Activated B cell treated with CpG ODN at 0.5 μM for 24 hours (primary cell): ENCODE data around the gene AGAP2. TPM values are rescaled to one million over a fixed set of nuclear protein-coding genes. Genes with fewer than 3 reads are reported as not detected.

Experiments
- ATAC-seq: fragments of 200-7000 bp; cut with Tn5 transposase; one replicate; pipeline ENCODE4 v1.10.0; 2021; ENCODE audit warnings: low read depth, mild to moderate bottlenecking, moderate library complexity
- CTCF ChIA-PET: fragments of 350-600 bp; sonication (Branson Sonifier 250); formaldehyde crosslinking; loops from one replicate; lab custom pipeline; 2021; ENCODE audit warnings: antibody characterized with exemption; lab: Charles Lee
- POLR2A ChIA-PET: fragments of 350-600 bp; sonication (Branson Sonifier 250); formaldehyde crosslinking; loops from one replicate; lab custom pipeline; 2021; ENCODE audit warnings: antibody characterized with exemption; lab: Charles Lee
- DNase-seq: peaks from one replicate; pipeline ENCODE4 v3.0.0; 2022
- H3K27ac Mint-ChIP-seq: one replicate; pipeline ENCODE4 v1.8.0; 2020; ENCODE audit warnings: mixed read lengths
- H3K27me3 Mint-ChIP-seq: one replicate; pipeline ENCODE4 v1.8.0; 2021; ENCODE audit warnings: mixed read lengths
- H3K36me3 Mint-ChIP-seq: one replicate; pipeline ENCODE4 v1.8.0; 2021; ENCODE audit warnings: low read depth, mixed read lengths
- H3K4me1 Mint-ChIP-seq: one replicate; pipeline ENCODE4 v1.8.0; 2021; ENCODE audit warnings: mixed read lengths
- H3K4me3 Mint-ChIP-seq: one replicate; pipeline ENCODE4 v1.8.0; 2020; ENCODE audit warnings: mild to moderate bottlenecking, mixed read lengths
- H3K9me3 Mint-ChIP-seq: one replicate; pipeline ENCODE4 v1.8.0; 2020; ENCODE audit warnings: mixed read lengths
- intact Hi-C: fragments of 100-400 bp; cut with micrococcal nuclease; formaldehyde crosslinking; loops from one replicate; pipeline ENCODE4 v1.15.1; 2024
- total RNA-seq: library from RNA; stranded (reverse); gene quantifications from 2 replicates; pipeline ENCODE4 v1.2.3, GENCODE V29; 2022
- TF ChIP-seq, protein P1 (sequence below): fragments of 200-600 bp; IDR thresholded peaks from one replicate; pipeline ENCODE4 v1.8.0; 2022; ENCODE audit warnings: antibody characterized with exemption, mild to moderate bottlenecking

The AGAP2 gene
- total RNA-seq, 1 donor from 2014 or later, result 18.5 TPM

DNA sequence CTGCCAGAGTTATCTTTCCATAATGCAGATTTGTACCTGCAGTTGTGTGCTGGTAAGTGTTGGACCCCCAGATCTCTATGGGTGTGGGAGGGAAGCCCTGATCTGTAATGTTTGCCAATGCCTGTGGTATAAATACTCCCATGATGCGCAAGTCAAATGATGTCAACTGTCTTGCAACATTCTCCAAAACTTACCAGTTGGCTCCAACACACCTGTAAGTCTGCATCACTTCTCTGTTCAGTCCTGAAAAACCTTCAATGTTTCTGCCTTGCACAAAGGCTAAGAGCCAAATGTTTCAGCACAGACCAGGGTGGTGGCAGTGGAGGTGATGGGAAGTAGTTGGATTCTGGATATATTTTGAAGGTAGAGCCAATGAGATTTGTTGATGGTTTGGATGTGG lies 41.5 kb downstream of the AGAP2 start:
- no peaks in the 10 kb centered on the region for H3K9me3 Mint-ChIP-seq
- intact Hi-C loops, result no loop called here
- peaks cover 52% of the 10 kb centered on the region for H3K36me3 Mint-ChIP-seq
- no peak overlapping the region for H3K27ac Mint-ChIP-seq
- no peak overlapping the region for H3K4me3 Mint-ChIP-seq
- DNase-seq, result no peak
- CTCF ChIA-PET, result no interaction called here
- POLR2A ChIA-PET, result no interaction called here
- ATAC-seq, result no peak
- peaks cover 23% of the 10 kb centered on the region for H3K4me1 Mint-ChIP-seq
- no peaks in the 10 kb centered on the region for H3K27me3 Mint-ChIP-seq
- TF ChIP-seq, protein P1, sequence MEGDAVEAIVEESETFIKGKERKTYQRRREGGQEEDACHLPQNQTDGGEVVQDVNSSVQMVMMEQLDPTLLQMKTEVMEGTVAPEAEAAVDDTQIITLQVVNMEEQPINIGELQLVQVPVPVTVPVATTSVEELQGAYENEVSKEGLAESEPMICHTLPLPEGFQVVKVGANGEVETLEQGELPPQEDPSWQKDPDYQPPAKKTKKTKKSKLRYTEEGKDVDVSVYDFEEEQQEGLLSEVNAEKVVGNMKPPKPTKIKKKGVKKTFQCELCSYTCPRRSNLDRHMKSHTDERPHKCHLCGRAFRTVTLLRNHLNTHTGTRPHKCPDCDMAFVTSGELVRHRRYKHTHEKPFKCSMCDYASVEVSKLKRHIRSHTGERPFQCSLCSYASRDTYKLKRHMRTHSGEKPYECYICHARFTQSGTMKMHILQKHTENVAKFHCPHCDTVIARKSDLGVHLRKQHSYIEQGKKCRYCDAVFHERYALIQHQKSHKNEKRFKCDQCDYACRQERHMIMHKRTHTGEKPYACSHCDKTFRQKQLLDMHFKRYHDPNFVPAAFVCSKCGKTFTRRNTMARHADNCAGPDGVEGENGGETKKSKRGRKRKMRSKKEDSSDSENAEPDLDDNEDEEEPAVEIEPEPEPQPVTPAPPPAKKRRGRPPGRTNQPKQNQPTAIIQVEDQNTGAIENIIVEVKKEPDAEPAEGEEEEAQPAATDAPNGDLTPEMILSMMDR, result no peak

DNA sequence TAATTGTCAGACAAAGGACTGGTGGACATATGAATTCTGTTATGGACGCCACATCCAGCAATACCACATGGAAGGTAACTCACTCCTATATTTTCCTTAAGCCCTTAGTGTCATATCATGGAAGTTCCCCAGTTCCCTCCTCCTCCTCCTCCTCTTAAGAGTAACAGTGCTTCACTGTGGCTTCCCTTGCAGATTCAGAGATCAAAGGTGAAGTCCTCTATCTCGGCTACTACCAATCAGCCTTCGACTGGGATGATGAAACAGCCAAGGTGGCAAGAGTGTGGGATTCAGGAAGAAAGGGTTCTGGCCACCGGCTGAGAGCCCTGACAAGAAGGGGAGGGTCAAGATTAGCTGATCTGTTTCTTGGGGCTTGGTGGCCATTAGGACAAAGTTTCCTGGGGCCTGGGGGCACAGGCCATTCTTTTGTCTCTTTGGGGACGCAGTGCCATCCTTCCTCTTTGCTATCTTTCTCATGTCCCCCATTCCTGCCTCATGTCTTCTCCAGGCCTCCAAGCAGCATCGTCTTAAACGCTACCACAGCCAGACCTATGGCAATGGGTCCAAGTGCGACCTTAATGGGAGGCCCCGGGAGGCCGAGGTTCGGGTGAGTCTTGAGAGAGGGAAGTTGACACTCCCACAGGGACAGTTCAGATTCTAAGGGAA lies 42.6 kb downstream of the AGAP2 start:
- Mint-ChIP-seq H3K27me3 (no peaks in the 10 kb centered on the region), H3K36me3 (peaks cover 48% of the 10 kb centered on the region), H3K4me1 (peaks cover 20% of the 10 kb centered on the region), H3K4me3 (peak overlapping the region; percentile 41), H3K9me3 (no peaks in the 10 kb centered on the region), H3K27ac (no peak overlapping the region)
- intact Hi-C loops, result no loop called here
- DNase-seq (no peak), ATAC-seq (no peak)
- TF ChIP-seq, protein P1, result no peak
- ChIA-PET POLR2A (no interaction called here), CTCF (no interaction called here)

DNA sequence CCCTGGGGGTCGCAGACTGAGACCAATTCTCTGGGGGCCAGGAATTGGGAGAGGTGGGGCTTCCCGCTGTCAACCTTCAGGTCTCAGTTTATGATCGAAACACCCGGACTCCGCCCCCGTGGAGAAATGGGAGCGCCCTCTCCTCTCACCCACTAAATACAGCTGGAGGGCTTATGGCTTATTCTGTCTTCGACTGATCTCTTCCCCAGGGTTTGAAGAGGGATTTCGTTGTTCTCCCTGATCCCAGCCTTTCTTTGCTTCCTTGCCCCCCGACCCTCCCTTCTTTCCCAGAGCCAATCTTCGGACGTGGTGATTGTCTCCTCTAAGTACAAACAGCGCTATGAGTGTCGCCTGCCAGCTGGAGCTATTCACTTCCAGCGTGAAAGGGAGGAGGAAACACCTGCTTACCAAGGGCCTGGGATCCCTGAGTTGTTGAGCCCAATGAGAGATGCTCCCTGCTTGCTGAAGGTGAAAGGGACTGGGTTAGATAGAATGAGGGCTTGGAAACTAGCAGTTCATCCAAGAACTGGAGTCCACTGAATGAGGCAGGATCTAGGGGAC lies 44.0 kb downstream of the AGAP2 start:
- no peak for DNase-seq
- ATAC-seq, result no peak
- ChIA-PET POLR2A (interaction anchor here (0.9 to 1.6 kb wide), 7 partner anchors 13 to 217 kb away, joined by 3 to 6 read pairs (median 4); partner anchors contain the start of genes CDK4, DDIT3 and TSPAN31), CTCF (interaction anchor here (1.4 kb wide), 1 partner anchor 62 kb away, joined by 3 read pairs; no protein-coding TSS in a partner anchor)
- intact Hi-C loops, result loop anchor here (1.0 to 5.0 kb wide), 6 partner anchors 50 to 263 kb away; partner anchors contain the start of genes B4GALNT1, CDK4, DCTN2 and MARS1
- peaks cover 7% of the 10 kb centered on the region for H3K27me3 Mint-ChIP-seq
- peaks cover 9% of the 10 kb centered on the region for H3K4me1 Mint-ChIP-seq
- H3K36me3 Mint-ChIP-seq, result peaks cover 41% of the 10 kb centered on the region
- no peaks in the 10 kb centered on the region for H3K9me3 Mint-ChIP-seq
- no peak overlapping the region for H3K27ac Mint-ChIP-seq
- TF ChIP-seq, protein P1, result no peak
- H3K4me3 Mint-ChIP-seq, result no peak overlapping the region

DNA sequence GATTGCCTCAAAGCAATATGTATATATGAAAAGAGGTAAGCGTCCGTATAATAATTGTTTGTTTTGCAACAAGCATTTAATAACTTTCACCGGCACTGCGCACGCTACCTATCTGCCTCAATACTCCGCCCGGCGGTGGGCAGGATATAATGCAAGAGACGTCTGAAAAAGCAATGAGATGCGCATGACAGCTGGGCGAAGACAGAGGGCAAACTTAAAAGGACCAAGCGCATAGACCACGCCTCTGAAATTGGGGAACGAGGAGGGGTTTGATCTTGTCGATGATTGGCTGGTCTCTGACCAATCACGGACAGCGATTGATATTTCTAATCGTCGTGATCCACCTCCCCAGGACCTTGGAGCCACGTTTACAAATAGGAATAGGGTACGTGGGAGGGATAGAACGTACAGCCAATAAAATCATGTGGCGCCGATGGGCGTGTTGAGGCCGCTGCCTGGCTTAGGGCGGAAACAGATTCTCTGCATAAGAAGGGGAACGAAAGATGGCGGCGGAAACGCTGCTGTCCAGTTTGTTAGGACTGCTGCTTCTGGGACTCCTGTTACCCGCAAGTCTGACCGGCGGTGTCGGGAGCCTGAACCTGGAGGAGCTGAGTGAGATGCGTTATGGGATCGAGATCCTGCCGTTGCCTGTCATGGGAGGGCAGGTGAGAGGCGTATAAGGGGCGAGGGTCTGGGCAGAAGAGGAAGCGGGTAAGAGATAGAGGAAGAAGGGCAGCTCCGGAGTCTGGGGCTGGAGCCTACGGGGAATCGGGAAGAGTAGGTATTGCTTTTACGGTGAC lies 44.7 kb downstream of the AGAP2 start, which contains the start of gene OS9:
TSS of gene OS9 (plus strand) at position 474 of the 800 bp plus-strand sequence. CDS start at position 504, 30 bp downstream.
- no peak within 1 kb of the TSS for H3K4me3 Mint-ChIP-seq
- peaks cover 8% of the 10 kb centered on the region for H3K27me3 Mint-ChIP-seq
- TF ChIP-seq, protein P1, result no peak
- POLR2A ChIA-PET, result interaction anchor here (0.9 to 1.6 kb wide), 7 partner anchors 14 to 217 kb away, joined by 3 to 6 read pairs (median 4); partner anchors contain the start of genes CDK4, DDIT3 and TSPAN31
- CTCF ChIA-PET, result interaction anchor here (1.4 kb wide), 1 partner anchor 63 kb away, joined by 3 read pairs; no protein-coding TSS in a partner anchor
- intact Hi-C loops, result loop anchor here (1.0 to 5.0 kb wide), 8 partner anchors 50 to 263 kb away; partner anchors contain the start of genes B4GALNT1, CDK4, DCTN2 and DDIT3
- H3K27ac Mint-ChIP-seq, result no peak within 1 kb of the TSS
- H3K4me1 Mint-ChIP-seq, result peaks cover 2% of the 10 kb centered on the region
- ATAC-seq, result peak; percentile 91
- no peaks in the 10 kb centered on the region for H3K9me3 Mint-ChIP-seq
- DNase-seq, result peak; percentile 73
- peaks cover 35% of the 10 kb centered on the region for H3K36me3 Mint-ChIP-seq
